H1 (cell line): ENCODE data around the gene CTAG2. TPM values are rescaled to one million over a fixed set of nuclear protein-coding genes. Genes with fewer than 3 reads are reported as not detected.

ENCODE experiments used
- FOSL1 ChIP-seq: IDR thresholded peaks from 2 replicates; pipeline ENCODE4 v1.6.1; 2011; ENCODE audit warnings: mild to moderate bottlenecking, low read depth, low read length, moderate library complexity; ENCODE audit not compliant: insufficient read depth
- GTF2F1 ChIP-seq: IDR thresholded peaks from 2 replicates; pipeline ENCODE4 v1.6.1; 2012; ENCODE audit warnings: low read depth, low read length, improper control_type of control experiment, borderline replicate concordance
- JUND ChIP-seq: IDR thresholded peaks from 2 replicates; pipeline ENCODE4 v1.6.1; 2011; ENCODE audit warnings: mild to moderate bottlenecking, improper control_type of control experiment, low read length
- RNF2 ChIP-seq: fragments of 200-900, 300-1000 bp; sonication (generic); IDR thresholded peaks from 2 replicates; pipeline ENCODE4 v1.7.1; 2016; ENCODE audit warnings: borderline replicate concordance, low read depth, mild to moderate bottlenecking, antibody characterized with exemption, low read length; ENCODE audit not compliant: poor library complexity, severe bottlenecking; ENCODE audit errors: missing control alignments
- SP1 ChIP-seq: IDR thresholded peaks from 2 replicates; pipeline ENCODE4 v1.6.1; 2011; ENCODE audit warnings: low read depth, low read length
- TCF12 ChIP-seq: IDR thresholded peaks from 2 replicates; pipeline ENCODE4 v1.6.1; 2011; ENCODE audit warnings: low read depth, mild to moderate bottlenecking, low read length
- YY1 ChIP-seq: IDR thresholded peaks from 2 replicates; pipeline ENCODE4 v1.6.1; 2011; ENCODE audit warnings: low read depth, mild to moderate bottlenecking, low read length
- polyA plus RNA-seq, 7 experiments: library from polyadenylated mRNA; depleted of rRNA in 3 of 7; stranded (reverse) in 5 of 7; unstranded in 2 of 7; fragments of >200 nt in 5 of 7; fragments of 200-250 nt in 2 of 7; gene quantifications; 1 replicate in 5 of 7; 2 replicates in 1 of 7; 4 replicates in 1 of 7; pipeline versions ENCODE4 v1.2.1 to v1.2.3, GENCODE V29; 2011 to 2013; ENCODE audit warnings: missing spikeins in 2 of 7, mixed read lengths in 2 of 7
- total RNA-seq: library from RNA; stranded (reverse); fragmentation: NEBNext Ultra II Directional; extraction: Animal tissue kit (Norgen Biotek cat#: 25700); gene quantifications from 2 replicates; pipeline ENCODE4 v1.2.1, GENCODE V29; 2021

Gene CTAG2
- total and polyA plus RNA-seq, 2 of the 8 experiments (the other 6 are each of a cell fraction or from before 2014, with no cell fraction given), result not detected

DNA sequence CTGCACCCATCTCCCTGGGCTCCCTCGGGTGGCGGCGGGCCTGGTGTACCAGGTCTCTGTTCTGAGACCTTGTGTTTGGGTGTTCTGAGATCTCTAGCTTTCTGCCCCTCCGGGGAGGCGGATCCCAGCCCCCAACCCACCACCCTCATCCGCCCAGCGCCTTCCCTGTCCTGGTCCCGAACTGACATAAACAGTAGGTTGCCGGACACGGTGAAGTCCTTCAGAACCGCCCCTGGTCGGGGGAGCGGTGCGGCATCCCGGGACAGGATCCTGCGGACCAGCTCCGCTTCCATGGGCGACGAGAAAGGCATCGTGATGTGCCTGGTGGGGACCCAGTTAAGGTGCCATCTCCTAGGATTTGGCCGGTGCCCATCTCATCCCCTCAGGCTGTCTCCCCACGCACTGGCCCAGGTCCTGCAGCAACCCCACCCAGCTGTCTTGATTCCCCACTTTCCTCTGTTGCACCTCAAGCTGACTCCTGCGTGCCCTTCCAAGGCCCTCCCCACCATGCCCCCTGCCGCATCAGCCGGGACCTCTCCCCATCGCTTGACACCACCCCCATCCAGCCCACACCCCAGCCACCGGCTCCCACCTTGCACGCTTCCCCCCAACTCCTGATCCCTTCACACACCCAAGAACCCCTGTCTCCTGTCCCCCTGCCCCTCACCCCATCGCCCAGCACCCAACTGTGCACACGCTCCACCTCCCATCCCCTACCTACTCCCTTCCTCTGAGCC, 900 bp downstream of the CTAG2 start (continued):
- TF ChIP-seq GTF2F1 (no peak), RNF2 (no peak), SP1 (no peak), FOSL1 (no peak), YY1 (no peak), JUND (no peak), TCF12 (no peak)
